HL-60 (cell line): ENCODE measurements around the gene NPR1.

Experiments
- DNase-seq, 2 experiments: peaks; one replicate each; pipeline ENCODE4 v3.0.0-alpha.2; 2010 to 2020; ENCODE audit warnings: low read depth in 1 of 2, low spot score in 1 of 2
- H3K27ac ChIP-seq: fragments of 250-450 bp; sonication (Bioruptor Pico); replicated peaks from 2 replicates; pipeline ENCODE4 v1.5.1; 2020; ENCODE audit warnings: mild to moderate bottlenecking, moderate library complexity
- H3K27me3 ChIP-seq: fragments of 250-450 bp; sonication (Bioruptor Pico); 2 replicates; pipeline ENCODE4 v1.5.1; 2021; ENCODE audit warnings: mild to moderate bottlenecking, moderate library complexity; ENCODE audit not compliant: insufficient read depth, poor library complexity, severe bottlenecking
- H3K4me3 ChIP-seq: replicated peaks from 2 replicates; pipeline ENCODE4 v1.5.1; 2011; ENCODE audit warnings: mild to moderate bottlenecking, control low read depth, low read length; ENCODE audit not compliant: insufficient read depth
- GABPA ChIP-seq: IDR thresholded peaks from 2 replicates; pipeline ENCODE4 v1.6.1; 2012; ENCODE audit warnings: low read depth
- POLR2AphosphoS5 ChIP-seq: IDR thresholded peaks from 2 replicates; pipeline ENCODE4 v1.6.1; 2012; ENCODE audit warnings: low read depth
- SPI1 ChIP-seq: IDR thresholded peaks from 2 replicates; pipeline ENCODE4 v1.6.1; 2012; ENCODE audit warnings: low read depth, mild to moderate bottlenecking, borderline replicate concordance
- TF ChIP-seq, protein P1 (sequence below): IDR thresholded peaks from one replicate; pipeline ENCODE4 v1.5.1; 2011; ENCODE audit warnings: low read length, control low read depth, inconsistent platforms; ENCODE audit not compliant: insufficient read depth
- TF ChIP-seq, protein P2 (sequence below): IDR thresholded peaks from 2 replicates; pipeline ENCODE4 v1.6.1; 2012; ENCODE audit warnings: low read depth; ENCODE audit not compliant: insufficient replicate concordance

The NPR1 gene

DNA sequence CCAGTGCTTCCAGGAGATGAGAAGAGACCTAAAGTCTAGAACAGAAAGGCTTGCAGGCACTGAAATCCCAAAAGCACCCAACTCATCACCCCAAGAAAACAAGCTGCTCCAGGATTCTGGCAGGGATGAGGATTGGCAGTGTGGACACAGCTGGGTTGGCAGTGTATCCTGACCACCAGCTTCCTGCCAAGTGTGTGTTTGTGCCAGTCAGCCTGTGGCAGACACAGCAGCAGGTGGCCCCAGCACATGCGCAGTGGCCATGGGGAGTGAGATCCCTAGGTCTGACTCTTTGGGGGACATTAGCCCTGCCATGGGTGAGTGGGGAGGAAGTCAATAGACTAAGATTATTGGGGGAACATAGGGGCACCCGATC lies 28.6 kb upstream of the NPR1 start:
- no peak for DNase-seq
- TF ChIP-seq, protein P1, sequence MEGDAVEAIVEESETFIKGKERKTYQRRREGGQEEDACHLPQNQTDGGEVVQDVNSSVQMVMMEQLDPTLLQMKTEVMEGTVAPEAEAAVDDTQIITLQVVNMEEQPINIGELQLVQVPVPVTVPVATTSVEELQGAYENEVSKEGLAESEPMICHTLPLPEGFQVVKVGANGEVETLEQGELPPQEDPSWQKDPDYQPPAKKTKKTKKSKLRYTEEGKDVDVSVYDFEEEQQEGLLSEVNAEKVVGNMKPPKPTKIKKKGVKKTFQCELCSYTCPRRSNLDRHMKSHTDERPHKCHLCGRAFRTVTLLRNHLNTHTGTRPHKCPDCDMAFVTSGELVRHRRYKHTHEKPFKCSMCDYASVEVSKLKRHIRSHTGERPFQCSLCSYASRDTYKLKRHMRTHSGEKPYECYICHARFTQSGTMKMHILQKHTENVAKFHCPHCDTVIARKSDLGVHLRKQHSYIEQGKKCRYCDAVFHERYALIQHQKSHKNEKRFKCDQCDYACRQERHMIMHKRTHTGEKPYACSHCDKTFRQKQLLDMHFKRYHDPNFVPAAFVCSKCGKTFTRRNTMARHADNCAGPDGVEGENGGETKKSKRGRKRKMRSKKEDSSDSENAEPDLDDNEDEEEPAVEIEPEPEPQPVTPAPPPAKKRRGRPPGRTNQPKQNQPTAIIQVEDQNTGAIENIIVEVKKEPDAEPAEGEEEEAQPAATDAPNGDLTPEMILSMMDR = no peak
- TF ChIP-seq, protein P2, sequence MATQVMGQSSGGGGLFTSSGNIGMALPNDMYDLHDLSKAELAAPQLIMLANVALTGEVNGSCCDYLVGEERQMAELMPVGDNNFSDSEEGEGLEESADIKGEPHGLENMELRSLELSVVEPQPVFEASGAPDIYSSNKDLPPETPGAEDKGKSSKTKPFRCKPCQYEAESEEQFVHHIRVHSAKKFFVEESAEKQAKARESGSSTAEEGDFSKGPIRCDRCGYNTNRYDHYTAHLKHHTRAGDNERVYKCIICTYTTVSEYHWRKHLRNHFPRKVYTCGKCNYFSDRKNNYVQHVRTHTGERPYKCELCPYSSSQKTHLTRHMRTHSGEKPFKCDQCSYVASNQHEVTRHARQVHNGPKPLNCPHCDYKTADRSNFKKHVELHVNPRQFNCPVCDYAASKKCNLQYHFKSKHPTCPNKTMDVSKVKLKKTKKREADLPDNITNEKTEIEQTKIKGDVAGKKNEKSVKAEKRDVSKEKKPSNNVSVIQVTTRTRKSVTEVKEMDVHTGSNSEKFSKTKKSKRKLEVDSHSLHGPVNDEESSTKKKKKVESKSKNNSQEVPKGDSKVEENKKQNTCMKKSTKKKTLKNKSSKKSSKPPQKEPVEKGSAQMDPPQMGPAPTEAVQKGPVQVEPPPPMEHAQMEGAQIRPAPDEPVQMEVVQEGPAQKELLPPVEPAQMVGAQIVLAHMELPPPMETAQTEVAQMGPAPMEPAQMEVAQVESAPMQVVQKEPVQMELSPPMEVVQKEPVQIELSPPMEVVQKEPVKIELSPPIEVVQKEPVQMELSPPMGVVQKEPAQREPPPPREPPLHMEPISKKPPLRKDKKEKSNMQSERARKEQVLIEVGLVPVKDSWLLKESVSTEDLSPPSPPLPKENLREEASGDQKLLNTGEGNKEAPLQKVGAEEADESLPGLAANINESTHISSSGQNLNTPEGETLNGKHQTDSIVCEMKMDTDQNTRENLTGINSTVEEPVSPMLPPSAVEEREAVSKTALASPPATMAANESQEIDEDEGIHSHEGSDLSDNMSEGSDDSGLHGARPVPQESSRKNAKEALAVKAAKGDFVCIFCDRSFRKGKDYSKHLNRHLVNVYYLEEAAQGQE = no peak
- TF ChIP-seq GABPA = no peak
- no peaks in the 10 kb centered on the region for H3K27me3 ChIP-seq
- H3K27ac ChIP-seq = no peak overlapping the region
- no peak overlapping the region for H3K4me3 ChIP-seq

DNA sequence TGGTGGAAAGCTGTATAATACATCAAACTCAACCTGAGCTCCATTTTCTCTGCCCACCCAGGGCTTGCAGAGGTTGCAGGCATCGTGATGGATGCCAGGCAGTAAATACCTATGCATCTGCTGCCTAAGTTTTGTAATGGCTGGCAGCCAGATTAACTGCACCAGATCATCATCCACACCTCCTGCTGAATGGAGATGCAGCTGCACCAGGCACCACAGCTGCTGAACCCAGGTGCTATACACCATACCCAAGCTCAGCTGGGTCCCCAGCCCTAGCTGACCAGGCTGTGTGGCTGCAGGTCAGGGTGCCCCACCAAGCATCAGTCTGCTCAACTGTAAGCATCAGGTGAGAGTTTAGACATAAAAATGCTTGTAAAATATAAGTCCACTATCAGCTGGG lies 26.7 kb upstream of the NPR1 start:
- TF ChIP-seq, protein P1 = no peak
- no peak overlapping the region for H3K27ac ChIP-seq
- H3K27me3 ChIP-seq = no peaks in the 10 kb centered on the region
- no peak for DNase-seq
- H3K4me3 ChIP-seq = no peak overlapping the region

DNA sequence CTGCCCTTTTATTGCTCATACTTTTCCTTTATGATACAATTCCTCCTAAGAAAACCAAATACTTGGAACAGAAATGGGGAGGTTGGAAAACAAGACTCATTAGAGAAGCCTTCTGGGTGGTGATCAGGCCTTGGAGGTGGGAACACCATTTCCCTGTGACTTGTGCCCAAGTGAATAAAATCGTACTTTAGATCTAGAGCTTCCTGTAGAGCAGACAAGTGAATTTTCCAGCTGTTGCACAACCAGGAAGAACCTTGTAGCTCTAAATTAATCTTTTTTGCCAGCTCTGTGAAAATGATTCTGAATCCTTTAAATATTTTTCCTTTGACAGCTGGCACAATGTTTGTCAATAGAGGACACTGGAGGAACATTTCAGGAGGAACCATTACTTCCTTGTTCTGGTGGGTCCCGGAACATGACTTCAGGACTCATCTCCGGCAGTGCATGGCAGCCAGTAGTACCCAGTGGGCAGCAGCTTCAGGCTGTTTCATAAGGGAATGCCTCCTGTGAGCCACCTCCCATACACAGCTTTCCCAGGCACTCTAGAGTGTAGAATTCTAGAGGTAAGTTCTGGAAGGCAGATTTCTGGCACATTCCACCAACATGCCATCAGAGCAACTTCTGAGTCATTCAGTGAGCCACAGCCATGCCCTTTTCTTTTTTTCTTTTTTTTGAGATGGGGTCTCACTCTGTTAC lies 25.5 kb upstream of the NPR1 start:
- TF ChIP-seq, protein P2 = no peak
- 0 out of 2 replicates have a peak, but pooled peaks have one; percentile 26 for TF ChIP-seq GABPA
- TF ChIP-seq SPI1 = no peak
- H3K27ac ChIP-seq = peak overlapping the region; percentile 39
- no peak for DNase-seq

DNA sequence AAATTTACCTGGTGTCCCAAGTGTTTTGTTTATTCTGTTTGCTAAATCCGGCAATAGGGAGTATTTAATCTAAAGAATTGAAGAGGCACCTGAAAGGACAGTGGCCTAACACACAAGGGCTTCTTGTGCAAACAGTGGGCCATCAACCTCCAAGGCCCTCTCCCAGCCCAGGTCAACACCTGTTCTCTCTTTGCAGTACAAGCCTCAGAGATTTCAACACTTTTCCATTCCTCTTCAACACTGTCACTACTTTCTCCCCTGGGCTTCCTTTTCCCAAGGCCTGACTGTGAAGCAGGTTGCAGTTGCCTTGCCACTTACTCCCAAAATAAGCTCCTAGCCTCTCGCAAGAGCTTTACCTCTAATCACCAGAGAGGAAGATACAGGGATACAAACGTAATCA lies 23.2 kb upstream of the NPR1 start:
- H3K4me3 ChIP-seq = no peak overlapping the region
- H3K27ac ChIP-seq = no peak overlapping the region
- no peak for DNase-seq
- H3K27me3 ChIP-seq = no peaks in the 10 kb centered on the region
- TF ChIP-seq GABPA (no peak), POLR2AphosphoS5 (no peak), SPI1 (no peak)
- TF ChIP-seq, protein P1 = no peak
- TF ChIP-seq, protein P2 = no peak

More for the DNA sequence above, 25.5 kb upstream of the NPR1 start:
- H3K27me3 ChIP-seq = no peaks in the 10 kb centered on the region
- H3K4me3 ChIP-seq = no peak overlapping the region
